Uterus (tissue), 2 donors: ENCODE results near the gene VPS37C.

Experiments
- CTCF ChIP-seq, 4 experiments: fragments of 200-600 bp in 2 of 4; fragments of 450-650 bp in 2 of 4; sonication (generic) in 2 of 4; IDR thresholded peaks; one replicate each; pipeline ENCODE4 v1.5.1; 2016 to 2019; ENCODE audit warnings: antibody characterized with exemption in 4 of 4, mild to moderate bottlenecking in 2 of 4, moderate library complexity in 1 of 4
- POLR2A ChIP-seq, 2 donors: fragments of 450-650 bp; IDR thresholded peaks; one replicate each; pipeline ENCODE4 v1.6.1; 2016; ENCODE audit warnings: antibody characterized with exemption in 2 of 2, mild to moderate bottlenecking in 1 of 2, moderate library complexity in 1 of 2

GRCh38 chr11:61090521-61090920, 70.7 kb downstream of the VPS37C start:
- TF ChIP-seq CTCF (IDR thresholded peaks at IDR 0.05) (no peak), POLR2A (IDR thresholded peaks at IDR 0.05) (no peak)
